Naive thymus-derived CD8-positive, alpha-beta T cell (primary cell): ENCODE measurements around the gene CHCHD4. TPM values are rescaled to one million over a fixed set of nuclear protein-coding genes. Genes with fewer than 3 reads are reported as not detected.
"Not testable (repeated sequence)": the region's sequence is repeated elsewhere in the genome, so short reads cannot be mapped to it uniquely, and the experiment has no call there.

ENCODE experiments used
- ATAC-seq, 2 donors: fragments of 150-1000 bp; cut with Tn5 transposase in 1 of 2; sonication (Bioruptor Pico), chemical (Tn5 transposase) in 1 of 2; 1 replicate in 1 of 2; 2 replicates in 1 of 2; pipeline ENCODE4 v1.10.0; 2021; ENCODE audit warnings: mild to moderate bottlenecking in 2 of 2, moderate library complexity in 2 of 2
- POLR2A ChIA-PET: fragments of 350-600 bp; sonication (Branson Sonifier 250); formaldehyde crosslinking; loops from one replicate; lab custom pipeline; 2021; ENCODE audit warnings: antibody characterized with exemption; lab: Charles Lee
- DNase-seq, 10 donors: peaks; one replicate each; pipeline versions ENCODE4 v3.0.0 to v3.0.0-alpha.2; 2020 to 2022
- H3K27ac Mint-ChIP-seq, 10 donors: one replicate each; pipeline ENCODE4 v1.8.0; 2020 to 2022; ENCODE audit warnings: mild to moderate bottlenecking in 10 of 10, mixed read lengths in 10 of 10, moderate library complexity in 4 of 10, inconsistent platforms in 1 of 10
- H3K27me3 Mint-ChIP-seq, 5 donors: one replicate each; pipeline ENCODE4 v1.8.0; 2021 to 2022; ENCODE audit warnings: mixed read lengths in 5 of 5
- H3K36me3 Mint-ChIP-seq, 3 donors: one replicate each; pipeline ENCODE4 v1.8.0; 2020 to 2022; ENCODE audit warnings: mixed read lengths in 3 of 3, mild to moderate bottlenecking in 2 of 3, inconsistent platforms in 1 of 3
- H3K4me1 Mint-ChIP-seq, 4 donors: one replicate each; pipeline ENCODE4 v1.8.0; 2021 to 2022; ENCODE audit warnings: mixed read lengths in 4 of 4
- H3K4me3 Mint-ChIP-seq, 10 donors: one replicate each; pipeline ENCODE4 v1.8.0; 2020 to 2022; ENCODE audit warnings: mild to moderate bottlenecking in 10 of 10, mixed read lengths in 10 of 10, moderate library complexity in 6 of 10, inconsistent platforms in 1 of 10
- H3K9me3 Mint-ChIP-seq, 9 donors: one replicate each; pipeline ENCODE4 v1.8.0; 2020 to 2022; ENCODE audit warnings: mixed read lengths in 9 of 9, mild to moderate bottlenecking in 3 of 9, inconsistent platforms in 1 of 9, moderate library complexity in 1 of 9
- polyA plus RNA-seq, 3 donors: library from polyadenylated mRNA; unstranded; fragments of 300-500 nt; fragmentation: Illumina TruSeq; gene quantifications; one replicate each; pipeline ENCODE4 v1.2.3, GENCODE V29; 2021
- total RNA-seq, 8 experiments: library from RNA in 2 of 8; stranded (reverse) in 2 of 8; gene quantifications; one replicate each; pipeline ENCODE4 v1.2.3 and lab custom pipeline; 2021 to 2026

CHCHD4 gene
- total and polyA plus RNA-seq, 5 experiments from 2014 or later: 6.8 to 15.8 (median 9.6) TPM

DNA sequence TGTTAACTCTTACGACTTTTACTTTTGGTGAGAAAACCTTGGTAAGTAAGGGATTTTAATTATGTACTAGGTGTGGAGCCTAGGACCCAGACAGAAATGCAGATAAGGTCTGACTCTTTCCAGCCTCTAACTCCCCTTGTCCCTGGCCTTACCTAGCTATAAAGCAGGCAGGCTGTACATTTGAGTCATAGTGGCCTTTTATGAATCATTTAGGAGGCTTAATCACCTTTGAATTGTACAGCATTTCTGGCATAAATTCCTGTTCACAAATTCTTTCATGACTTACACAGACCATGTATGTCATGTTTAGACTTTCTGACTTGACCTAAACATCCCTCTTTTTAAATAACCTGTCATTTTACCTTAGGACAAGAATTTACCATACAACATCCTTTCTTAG is 47.4 kb downstream of the CHCHD4 start:
- H3K27ac Mint-ChIP-seq: no peak overlapping the region
- H3K9me3 Mint-ChIP-seq: peaks cover 0 to 16% (median 7%) of the 10 kb centered on the region in 9 donors
- H3K4me1 Mint-ChIP-seq: peaks cover 0 to under 1% (median 0%) of the 10 kb centered on the region in 4 donors
- ATAC-seq: no peak
- no peak overlapping the region for H3K4me3 Mint-ChIP-seq
- H3K27me3 Mint-ChIP-seq: peaks cover 0 to 11% (median 3%) of the 10 kb centered on the region in 5 donors
- DNase-seq: no peak
- POLR2A ChIA-PET: no interaction called here
- peaks cover 0 to 9% (median 6%) of the 10 kb centered on the region in 3 donors for H3K36me3 Mint-ChIP-seq

GRCh38 chr3:14075233-14075632 is 49.4 kb downstream of the CHCHD4 start:
- H3K4me3 Mint-ChIP-seq, ATAC-seq, H3K36me3 Mint-ChIP-seq, H3K4me1 Mint-ChIP-seq, POLR2A ChIA-PET, H3K27ac Mint-ChIP-seq, DNase-seq: not testable (repeated sequence)
- Mint-ChIP-seq H3K9me3 (peaks cover 0 to 20% (median 7%) of the 10 kb centered on the region in 9 donors), H3K27me3 (peaks cover 0 to 19% (median 3%) of the 10 kb centered on the region in 5 donors)

DNA sequence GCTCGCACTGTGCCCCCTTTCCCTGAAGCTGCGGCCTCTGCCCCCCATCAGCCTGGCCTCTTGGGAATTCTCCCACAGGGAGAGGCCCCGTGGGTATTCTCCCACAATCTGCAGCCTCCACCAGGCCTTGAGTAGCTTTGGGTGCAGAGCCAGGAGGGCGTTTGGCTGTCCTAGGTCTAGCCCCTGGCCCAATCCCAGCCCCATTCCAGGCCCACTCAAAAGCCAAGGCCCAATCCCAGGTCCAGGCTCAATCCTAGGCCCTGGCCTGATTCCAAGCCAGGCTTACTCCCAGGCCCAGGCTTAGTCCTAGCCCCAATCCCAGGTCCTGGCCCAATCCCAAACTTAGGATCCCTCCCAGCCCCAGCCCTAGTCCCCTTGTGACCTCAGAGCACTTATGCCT is 59.8 kb downstream of the CHCHD4 start:
- H3K27me3 Mint-ChIP-seq: peaks cover 0 to 7% (median 4%) of the 10 kb centered on the region in 5 donors
- H3K4me1 Mint-ChIP-seq: no peaks in the 10 kb centered on the region
- H3K27ac Mint-ChIP-seq: no peak overlapping the region
- DNase-seq: no peak
- no peak for ATAC-seq
- H3K36me3 Mint-ChIP-seq: no peaks in the 10 kb centered on the region
- no peak overlapping the region for H3K4me3 Mint-ChIP-seq
- no peaks in the 10 kb centered on the region for H3K9me3 Mint-ChIP-seq
- POLR2A ChIA-PET: no interaction called here

DNA sequence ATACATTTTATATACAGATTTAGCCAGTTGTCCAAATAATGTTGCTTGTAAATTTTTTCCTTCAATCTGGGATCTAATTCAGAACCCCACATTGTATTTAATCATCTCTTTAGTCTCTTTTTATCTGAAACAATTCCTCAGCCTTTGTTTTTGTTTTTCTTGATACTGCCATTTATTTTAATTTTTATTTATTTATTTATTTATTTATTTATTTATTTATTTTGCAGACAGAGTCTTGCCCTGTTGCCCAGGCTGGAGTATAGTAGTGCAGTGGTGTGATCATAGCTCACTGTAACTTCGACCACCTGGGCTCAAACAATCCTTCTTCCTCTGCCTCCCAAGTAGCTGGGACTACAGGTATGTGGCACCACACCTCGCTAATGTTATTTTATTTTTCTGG is 61.5 kb downstream of the CHCHD4 start:
- no peak overlapping the region for H3K4me3 Mint-ChIP-seq
- no peaks in the 10 kb centered on the region for H3K4me1 Mint-ChIP-seq
- no peak overlapping the region for H3K27ac Mint-ChIP-seq
- H3K36me3 Mint-ChIP-seq: no peaks in the 10 kb centered on the region
- POLR2A ChIA-PET: no interaction called here
- DNase-seq: no peak
- H3K9me3 Mint-ChIP-seq: peaks cover 0 to 4% (median 0%) of the 10 kb centered on the region in 9 donors
- H3K27me3 Mint-ChIP-seq: peaks cover 0 to 6% (median 3%) of the 10 kb centered on the region in 5 donors
- ATAC-seq: no peak

Other genes with a start within 250 kb of the CHCHD4 start
- gene WNT7A, start 244.8 kb downstream of the CHCHD4 start, total RNA-seq: 1 to 10 TPM; 9.6 TPM
- gene WNT7A, start 244.8 kb downstream of the CHCHD4 start, polyA plus RNA-seq: 1 to 10 TPM in 2 of 3 donors, under 1 TPM in 1; 0.17 to 1.6 (median 1.3) TPM
- gene TMEM43, start 182 bp upstream of the CHCHD4 start, total RNA-seq: 10 to 100 TPM; 50.8 to 52.4 TPM
- gene TMEM43, start 182 bp upstream of the CHCHD4 start, polyA plus RNA-seq: 10 to 100 TPM; 45.6 to 65.0 (median 56.0) TPM
- gene XPC, start 53.7 kb upstream of the CHCHD4 start, total RNA-seq: 10 to 100 TPM; 90.9 to 95.2 TPM
- gene XPC, start 53.7 kb upstream of the CHCHD4 start, polyA plus RNA-seq: 10 to 100 TPM; 28.5 to 49.6 (median 49.4) TPM
- 10 to 100 TPM; 10.4 to 11.6 TPM for gene LSM3, start 53.9 kb upstream of the CHCHD4 start, total RNA-seq
- gene LSM3, start 53.9 kb upstream of the CHCHD4 start, polyA plus RNA-seq: 10 to 100 TPM; 20.8 to 26.5 (median 24.8) TPM